NCI-H2107 treated with DMSO at 0.1 percent for 48 hours (cell line): Measurements from ENCODE around the gene TCF4.

Experiments
- DNase-seq: peaks from one replicate; lab custom pipeline; 2025; ENCODE audit not compliant: unreplicated experiment; lab: John Stamatoyannopoulos, UW

TCF4 gene

DNA sequence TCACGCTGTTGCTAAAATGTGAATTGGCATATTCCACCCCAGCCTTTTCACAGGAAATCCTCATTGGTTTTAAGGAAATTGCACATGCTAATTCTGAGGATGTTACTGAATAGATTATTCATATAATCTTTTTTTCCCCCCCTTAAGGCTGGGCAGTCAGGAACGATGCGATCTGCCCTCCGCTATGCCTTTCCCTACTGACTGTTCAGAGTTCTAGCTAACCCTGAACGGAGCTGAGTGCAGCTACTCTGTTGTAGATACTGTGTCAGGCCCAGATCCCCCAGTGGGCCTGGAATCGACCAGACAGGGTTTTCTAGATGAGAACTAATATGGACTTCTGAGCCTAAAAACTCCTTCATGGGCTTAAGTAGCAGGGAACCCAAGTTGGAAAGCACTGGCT is 192.2 kb downstream of the TCF4 start:
- no peak for DNase-seq

DNA sequence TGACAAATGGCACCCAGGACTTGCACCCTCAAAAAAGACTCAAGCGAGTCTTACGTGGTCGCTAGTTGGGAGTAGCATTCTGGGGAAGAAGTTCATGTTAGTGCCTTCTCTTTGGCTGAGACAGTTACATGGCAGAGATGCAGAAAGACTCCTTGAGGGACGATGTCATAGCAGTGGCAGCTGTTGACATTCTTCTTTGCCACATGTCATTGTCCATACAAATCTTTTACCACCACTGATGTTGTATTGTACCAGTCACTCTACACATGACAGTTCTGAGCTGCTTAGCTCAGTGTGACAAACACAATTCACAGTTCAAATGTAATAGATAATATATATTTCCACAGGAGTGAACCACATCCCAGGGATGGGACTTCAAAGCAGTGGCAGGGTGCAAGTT is 197.1 kb downstream of the TCF4 start:
- no peak for DNase-seq

DNA sequence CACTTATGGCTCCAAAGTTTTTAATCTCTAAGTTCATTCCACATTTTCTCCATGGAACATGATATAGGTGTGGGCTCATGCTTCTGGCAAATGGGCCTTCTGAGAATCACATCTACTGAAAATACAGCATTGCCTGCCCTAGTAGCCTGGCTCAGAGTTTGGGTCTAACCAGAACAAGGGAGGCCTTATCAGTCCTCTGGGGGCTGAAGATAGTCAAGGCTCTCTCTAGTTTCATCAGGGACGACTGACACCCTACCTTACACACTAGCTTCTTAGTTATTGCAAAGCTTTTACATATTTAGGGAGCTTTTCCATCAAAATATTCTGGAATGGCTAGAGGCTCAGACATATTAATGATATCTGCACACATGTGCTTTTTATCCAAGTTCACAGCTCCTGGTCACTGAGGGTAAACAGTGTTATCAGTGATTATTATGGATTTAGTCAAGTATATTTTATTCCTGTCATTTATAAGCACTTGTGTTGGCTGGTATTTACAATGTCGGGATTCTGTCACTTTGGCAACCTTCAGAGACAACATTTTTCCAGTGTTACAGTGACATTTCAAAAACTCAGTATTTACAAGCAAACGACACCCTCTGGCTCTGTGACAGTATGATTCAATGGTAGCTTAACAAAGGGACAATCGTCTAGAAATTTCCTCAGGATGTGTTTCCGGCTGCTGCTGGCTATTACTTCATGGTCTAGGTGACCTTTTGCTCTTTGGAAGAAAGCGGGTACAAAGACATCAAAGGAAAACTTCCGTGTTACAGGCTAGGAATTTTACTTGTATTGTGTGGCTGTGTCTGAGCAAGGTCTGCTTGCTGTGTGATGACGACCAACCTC is 200.6 kb downstream of the TCF4 start:
- no peak for DNase-seq

DNA sequence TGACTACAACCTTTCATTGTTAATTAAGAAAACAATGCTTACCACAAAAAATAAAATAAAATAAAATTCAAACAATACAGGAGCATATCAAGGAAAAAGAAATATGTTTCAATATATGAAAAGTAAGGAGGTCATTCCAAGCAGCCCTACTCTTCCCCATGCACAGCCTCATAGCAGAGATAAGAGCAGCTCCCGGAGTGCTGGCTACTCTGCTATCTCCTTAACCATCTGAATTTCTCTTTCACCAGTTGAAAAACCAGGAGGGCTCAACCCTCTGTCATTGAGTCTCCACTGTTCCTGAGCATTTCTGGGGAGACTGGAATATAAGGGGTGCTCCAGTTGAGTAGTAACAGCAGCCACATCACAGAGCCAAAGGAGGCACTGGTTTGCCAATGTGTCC is 201.4 kb downstream of the TCF4 start:
- DNase-seq: no peak

DNA sequence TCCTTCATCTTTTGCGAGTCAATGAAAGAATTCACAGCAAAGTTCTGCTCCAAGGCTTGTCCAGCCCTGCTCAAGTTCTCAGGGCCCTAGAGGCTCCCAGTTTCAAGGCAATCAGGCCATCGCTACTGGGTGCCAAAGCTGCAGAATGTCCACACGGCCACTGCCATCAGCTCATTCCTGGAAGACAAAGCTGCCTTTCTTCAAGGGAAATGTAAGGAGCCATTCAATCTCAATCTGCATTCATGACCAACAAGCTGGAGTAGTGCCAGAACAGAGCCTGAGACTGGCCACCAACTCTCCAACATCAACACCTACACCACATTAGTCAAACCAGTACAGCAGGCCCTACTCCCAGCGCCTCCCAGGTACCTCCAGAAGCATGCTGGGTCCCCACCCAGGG is 202.2 kb downstream of the TCF4 start:
- DNase-seq: no peak

DNA sequence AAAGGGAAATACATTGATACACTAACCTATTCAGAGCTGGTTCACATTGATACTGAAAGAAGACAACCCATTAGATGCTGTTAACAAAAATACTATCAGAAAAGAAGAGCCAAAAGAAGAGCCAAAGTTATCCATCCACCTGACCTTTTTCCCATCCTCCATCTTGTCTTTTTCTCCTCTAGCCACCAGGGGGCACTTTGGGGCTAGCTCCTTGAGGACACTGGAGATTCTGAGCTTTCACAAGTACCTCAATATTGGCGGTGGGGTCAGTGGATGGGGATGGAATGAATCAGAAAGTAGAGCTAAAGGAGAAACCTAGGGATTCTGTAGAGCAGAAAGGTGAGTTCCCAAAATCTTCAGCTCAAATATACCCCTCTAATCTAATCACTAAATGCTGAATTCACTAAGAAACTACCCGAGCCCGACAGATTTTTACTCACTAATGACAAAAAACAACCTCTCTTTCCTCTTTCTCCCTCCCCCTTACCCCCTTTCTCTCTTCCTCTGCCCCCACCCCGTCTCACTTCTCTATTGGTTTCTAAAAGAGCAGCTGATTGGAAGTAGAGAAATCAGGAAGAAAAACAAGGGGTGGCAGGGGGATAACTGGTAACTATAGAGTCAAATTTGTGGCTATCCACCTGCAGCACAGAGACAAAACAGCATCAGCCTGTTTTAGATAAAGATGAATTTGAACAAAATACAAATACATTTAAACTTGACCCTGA is 203.3 kb downstream of the TCF4 start:
- DNase-seq: peak; percentile 30

DNA sequence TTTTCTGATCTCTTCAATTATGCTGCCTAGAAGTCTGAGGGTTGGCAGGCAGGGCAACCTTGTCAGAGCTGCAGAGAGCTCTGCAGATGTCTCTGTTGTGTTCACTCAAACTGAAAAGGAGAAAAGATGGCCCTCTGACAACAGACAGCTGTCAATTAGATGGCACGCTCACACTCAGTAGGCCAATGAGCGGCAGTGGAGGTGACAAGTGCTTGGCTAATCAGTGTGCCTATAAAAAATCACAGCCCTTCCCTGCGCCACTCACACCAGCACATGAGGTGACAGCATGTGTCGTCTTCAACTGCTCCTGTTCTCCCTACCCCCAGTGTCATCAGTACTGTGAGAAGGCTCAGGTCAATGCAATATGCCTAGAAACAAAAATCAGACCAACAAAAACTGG is 203.9 kb downstream of the TCF4 start:
- no peak for DNase-seq

DNA sequence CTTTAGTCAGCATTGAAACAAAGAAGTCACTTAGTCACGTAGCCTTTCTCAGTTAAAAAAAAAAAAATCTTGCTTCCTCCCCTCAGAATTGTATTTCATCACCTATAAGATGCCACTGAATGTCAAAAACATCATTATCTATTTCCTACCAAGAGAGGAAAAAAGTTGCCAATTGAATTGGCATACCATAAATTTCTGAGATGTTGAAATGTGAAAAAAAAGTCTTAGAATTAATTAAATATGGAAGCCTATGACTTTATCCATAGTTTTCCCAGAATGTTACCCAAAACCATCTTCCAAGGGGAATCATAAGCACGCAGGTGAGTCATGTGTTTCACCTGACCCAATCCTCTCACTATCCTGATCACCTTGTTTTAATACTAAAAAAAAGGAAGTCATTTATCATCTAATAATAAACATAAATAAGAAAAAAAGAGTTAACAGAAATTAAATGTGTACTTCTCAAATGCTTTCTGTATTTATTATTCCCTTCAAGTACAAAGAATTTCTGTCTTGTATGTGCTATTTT is 205.7 kb downstream of the TCF4 start:
- DNase-seq: no peak

DNA sequence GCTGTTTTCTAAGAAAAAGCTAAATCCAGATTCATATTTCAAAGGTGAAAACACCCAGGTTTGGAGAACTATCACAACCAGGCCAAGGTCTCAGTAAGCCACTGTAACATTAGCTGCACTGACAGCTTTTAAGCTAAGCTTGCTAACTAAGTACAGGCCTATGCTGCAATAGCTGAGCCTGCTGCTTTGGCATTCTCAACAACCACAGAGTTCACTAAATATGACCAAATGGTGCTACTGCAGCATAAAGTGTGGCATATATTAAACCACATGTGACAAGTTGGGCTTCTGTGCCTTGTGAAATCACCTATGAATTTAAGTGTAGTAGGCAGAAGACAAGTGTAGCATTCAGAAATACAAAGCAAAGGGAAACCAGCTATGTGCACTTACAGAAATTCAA is 206.7 kb downstream of the TCF4 start:
- DNase-seq: no peak

DNA sequence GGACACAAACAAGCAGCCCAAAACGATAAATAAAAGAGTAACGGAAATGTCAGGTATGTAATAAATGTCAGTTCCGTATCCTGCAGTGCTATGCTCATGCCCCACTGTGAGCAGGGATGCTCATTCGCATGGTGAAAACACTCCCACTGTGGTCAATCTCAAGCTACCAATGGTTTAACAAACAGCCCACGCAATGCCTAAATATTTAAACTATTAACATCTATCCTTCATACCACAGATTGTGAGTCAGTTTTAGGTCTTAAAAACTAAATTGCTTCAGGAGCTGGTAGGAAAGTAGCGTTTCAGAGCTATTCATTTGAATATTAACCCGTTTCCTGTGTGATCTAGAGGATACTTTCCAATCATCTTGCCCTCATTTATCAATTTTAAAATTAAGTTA is 207.4 kb downstream of the TCF4 start:
- no peak for DNase-seq

DNA sequence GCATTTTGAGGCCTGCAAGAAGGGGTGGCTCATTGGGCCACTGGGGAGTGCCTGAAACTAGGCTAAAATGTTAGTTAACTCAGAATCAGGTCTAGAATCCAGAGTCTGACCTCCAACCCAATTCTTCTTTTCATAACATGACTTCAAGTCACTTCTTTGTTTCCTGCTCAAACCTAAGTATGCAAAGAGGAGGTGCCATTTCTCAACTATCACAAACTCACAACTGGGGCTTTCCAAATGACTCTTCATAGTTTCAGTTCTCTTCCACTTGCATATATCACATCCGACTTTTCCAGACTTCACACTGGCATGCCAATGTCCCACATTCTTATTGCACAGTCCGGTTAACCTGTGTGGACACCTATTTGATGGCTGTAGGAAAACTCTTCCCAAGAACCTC is 211.6 kb downstream of the TCF4 start:
- no peak for DNase-seq

DNA sequence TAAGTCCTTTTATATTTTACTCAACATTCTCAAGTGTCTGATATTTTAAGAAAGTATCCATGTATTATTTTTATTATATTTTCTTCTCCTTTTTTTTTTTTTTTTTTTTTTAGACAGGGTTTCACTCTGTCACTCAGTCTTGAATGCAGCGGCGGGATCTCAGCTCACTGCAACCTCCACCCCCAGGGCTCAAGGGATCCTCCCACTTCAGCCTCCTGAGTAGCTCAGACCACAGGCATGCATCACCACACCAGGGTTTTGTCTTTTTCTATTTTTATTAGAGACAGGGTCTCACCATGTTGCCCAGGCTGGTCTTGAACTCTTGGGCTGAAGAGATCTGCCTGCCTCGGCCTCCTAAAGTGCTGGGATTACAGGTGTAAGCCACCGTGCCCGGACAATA is 212.1 kb downstream of the TCF4 start:
- DNase-seq: no peak

DNA sequence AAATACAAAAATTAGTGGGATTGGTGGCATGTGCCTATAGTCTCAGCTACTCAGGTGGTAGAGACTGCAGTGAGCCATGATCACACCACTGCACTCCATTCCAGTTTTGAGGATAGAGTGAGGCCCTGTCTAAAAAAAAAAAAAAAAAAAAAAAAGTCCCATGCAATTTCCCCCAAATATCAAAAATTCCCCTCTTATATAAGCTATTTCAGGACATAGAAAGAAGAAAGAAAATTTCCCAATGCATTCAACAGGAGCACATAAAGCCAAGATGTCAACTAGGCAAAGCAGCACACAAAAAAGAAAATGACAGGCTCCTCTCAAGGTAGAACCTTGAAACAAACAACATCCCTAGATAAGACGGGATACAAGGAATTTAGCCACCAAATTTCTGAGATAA is 213.3 kb downstream of the TCF4 start:
- no peak for DNase-seq

DNA sequence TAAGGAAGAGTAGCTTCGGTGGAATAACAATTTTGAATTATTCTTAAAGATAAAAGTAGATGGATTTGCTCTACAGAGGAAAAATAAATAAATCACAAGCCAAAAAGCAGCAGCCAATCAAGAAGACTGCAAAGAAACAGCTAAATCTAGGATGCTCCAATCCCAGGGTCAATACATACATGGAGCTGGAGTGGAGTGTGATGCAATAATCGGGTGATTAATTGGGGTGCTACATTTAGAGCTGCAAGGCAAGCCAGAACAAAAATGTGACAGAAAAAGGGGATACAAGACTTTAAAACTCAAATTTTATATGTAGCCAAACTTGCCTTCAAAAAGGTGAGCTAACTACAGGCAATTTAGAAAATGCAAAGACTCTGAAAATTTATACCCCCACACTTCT is 215.8 kb downstream of the TCF4 start:
- no peak for DNase-seq

DNA sequence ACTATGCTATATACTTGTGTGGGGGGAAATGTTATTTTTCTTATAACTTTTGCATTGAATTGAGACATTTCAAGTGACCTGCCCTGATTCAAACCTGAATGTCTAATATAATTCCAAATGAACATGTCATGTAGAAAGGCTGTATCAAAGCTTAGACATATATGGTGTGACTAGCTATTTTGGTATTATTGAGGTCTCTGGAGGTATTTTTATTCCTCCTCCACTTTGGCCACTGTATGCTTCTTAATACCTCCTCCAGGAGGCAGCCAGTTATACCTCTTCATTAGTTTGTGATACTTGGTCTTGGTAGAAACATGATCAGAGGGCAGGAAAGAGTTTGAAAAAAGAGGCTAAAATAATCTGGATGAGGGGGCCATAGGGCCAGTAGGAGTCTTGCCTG is 217.1 kb downstream of the TCF4 start:
- DNase-seq: no peak

DNA sequence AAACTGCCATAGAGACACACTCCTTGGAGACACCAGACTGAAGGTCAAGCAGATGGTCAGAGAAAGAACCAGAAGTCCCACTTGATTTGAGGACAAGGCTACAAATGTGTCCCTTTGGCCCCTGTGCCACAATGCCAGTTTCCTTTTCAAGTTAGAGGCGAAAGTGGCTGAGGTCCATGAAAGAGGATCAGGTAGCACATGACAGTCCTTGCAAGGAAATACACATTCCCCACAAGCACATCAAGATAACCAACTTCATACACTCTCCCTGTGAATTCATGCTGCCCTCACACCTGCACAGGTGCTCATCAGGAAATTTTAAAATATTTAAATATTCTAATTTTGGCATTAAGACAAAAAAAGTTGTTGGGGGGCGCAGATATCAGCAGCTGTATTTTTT is 218.6 kb downstream of the TCF4 start:
- DNase-seq: no peak

DNA sequence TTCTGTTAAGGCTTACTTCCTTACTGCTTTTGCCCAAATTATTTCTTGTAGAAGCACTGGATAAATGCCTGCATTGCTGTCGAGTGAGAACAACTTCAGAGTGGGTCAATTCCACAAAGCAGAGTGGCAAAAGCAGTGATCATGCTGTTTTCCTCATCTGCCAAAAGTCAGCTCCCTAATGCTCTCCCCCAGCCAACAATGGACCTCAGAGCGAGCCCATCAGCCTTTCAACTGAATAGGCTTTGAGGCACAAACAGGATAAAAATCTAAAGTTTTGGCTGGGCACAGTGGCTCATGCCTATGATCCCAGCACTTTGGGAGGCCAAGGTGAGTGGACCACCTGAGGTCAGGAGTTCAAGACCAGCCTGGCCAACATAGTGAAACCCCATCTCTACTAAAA is 222.7 kb downstream of the TCF4 start:
- DNase-seq: no peak

DNA sequence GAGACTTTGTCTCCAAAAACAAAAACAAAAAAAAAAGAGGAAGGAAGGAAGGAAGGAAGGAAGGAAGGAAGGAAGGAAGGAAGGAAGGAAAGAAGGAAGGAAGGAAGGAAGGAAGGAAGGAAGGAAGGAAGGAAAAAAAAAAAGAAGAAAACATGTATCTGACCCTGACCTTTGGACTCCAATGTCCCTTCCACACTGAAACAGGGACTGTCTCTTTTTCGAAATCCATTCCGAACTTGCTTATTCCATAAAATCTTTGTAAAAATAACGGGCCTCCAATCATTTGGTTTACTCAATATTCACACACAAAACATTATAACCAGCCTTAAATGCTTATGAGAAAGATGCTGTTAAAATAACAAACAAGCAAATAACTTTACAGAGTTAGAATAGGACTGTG is 225.7 kb downstream of the TCF4 start:
- no peak for DNase-seq

DNA sequence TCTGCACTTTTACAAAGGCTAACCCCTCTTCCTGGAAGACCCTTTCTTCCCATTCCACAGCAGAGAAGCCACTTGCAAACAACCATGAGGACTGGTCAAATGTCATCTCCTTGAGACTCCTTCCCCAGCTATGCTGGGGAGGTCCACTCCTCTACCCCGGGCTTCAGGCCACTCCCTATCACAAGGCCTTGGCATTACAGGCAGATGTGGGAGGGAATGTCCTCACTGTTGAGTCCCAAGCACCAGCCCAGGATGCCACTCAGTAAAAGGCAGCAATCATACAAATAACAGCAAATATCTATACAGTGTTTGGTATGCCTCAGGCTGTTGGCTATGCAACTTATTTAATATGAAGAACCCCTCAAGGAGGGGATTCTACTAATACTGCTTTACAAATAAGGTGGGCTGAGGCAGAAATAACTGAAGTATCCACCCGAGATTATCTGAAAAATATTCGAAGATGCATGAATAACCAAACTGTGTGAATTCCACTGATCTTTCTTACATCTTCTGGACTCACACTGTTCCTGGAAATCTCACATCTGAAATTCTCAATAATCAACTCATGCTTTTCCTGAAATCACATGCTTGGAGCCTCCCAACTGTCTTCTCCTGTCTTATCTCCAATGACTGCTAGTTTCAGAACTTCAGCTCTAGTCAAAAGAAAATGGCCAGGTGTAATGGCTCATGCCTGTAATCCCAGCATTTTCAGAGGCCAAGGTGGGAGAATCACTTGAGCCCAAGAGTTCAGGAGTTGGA is 226.3 kb downstream of the TCF4 start:
- no peak for DNase-seq

DNA sequence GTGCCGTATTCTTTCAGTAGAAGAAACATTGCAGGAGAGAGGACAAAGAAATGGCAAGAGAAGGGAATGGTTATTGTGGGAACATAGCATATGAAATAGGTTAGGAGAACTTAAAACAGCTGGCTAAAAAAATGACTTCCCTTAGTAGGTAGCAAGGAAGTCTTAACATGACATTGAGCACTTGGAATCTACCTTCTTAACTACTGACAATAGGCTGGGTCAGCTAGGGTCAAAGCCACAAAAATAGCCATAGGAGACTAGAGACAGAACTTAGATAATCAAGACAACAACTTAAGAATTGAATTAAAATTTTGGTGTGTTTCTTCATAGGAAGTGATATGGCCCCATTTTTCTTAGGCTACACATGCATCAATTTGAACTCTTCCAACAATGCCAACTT is 227.9 kb downstream of the TCF4 start:
- DNase-seq: no peak

DNA sequence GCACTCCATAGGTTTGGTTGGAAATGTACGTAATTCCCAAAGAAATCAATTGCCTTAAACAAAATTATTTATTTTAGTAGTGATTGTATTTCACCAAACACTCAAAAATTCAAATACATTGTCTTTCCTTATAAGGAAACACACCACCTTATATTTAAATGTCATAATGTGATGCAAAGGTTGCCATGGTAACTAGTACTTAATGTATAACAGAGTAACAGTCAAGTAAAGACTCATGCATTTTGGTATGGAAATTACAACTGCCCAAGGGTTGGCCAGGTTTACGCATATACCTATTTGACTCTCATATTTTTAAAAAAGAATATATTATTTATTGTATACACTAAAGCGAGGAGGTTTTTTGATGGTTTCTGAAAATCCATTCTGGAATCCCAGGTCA is 231.2 kb downstream of the TCF4 start:
- no peak for DNase-seq

DNA sequence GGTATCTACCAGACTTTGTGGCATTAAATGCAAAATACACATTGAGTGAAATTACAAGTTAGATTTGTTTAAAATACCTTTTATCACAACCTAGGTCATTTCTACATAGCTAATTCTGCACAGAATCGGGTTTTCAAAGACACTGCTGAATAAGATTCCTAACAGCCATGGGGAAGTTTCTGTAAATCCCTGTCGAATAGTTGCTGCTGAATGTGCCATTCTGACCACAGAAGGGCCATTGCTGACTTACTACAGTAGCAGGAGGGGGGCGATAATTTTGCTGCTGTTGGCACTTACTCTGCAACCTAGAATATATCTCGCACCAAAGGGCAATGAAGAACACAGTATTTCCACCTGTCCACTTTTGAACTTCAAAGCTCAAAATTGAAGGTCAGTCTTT is 232.8 kb downstream of the TCF4 start:
- DNase-seq: no peak
